OCI-LY3 (cell line): Measurements from ENCODE around the gene WDR83.

Source experiments
- CTCF ChIP-seq: fragments of 200-600, 300-600 bp; sonication (generic); IDR thresholded peaks from 2 replicates; pipeline ENCODE4 v1.5.1; 2014; ENCODE audit warnings: antibody characterized with exemption, low read length, low read depth
- EZH2phosphoT487 ChIP-seq: fragments of 200-600 bp; shearing (Covaris generic); IDR thresholded peaks from 2 replicates; pipeline ENCODE4 v1.6.1; 2018; ENCODE audit warnings: antibody characterized with exemption, mixed run types, low read depth

DNA sequence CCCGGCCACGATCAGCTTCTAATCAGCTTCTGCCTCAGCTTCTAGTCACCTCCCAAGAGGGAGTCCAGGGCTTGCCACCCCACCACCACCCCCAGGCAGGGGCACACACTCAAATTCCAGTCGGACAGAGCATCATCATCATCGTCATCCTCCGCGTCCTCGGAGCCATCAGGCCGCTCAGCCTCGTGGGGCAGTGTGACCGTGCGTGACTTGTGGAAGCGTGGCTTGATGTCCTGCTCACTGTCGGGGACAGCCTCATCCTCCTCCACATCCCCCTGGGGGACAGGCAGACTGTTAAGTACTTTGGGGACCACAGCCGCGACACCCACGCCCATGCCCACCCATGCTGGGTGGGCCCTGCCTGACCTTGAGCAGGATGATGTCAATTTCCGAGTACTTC, 44.6 kb downstream of the WDR83 start:
- no peak for TF ChIP-seq CTCF
- TF ChIP-seq EZH2phosphoT487 = no peak
